ENCODE measurements around the gene ALDH9A1.

- TF ChIP-seq CTCF (IDR thresholded peaks at IDR 0.05) (peak in 1 of 3 donors; percentile 11), POLR2AphosphoS5 (IDR thresholded peaks at IDR 0.05) (peak; percentile 58 to 84 (median 76)), POLR2A (IDR thresholded peaks at IDR 0.05) (peak; percentile 59)
These were observed at the start of gene ALDH9A1 for GRCh38 chr1:165697881-165698760.

Data from breast epithelium (tissue), 3 donors.